ENCODE results near the gene SNCB.

- TF ChIP-seq SIN3A (IDR thresholded peaks at IDR 0.05; ENCODE audit: borderline replicate concordance, low read depth, low read length) (no peak), FOXJ3 (CRISPR knock-in tag; IDR thresholded peaks at IDR 0.05) (no peak), EP300 (IDR thresholded peaks at IDR 0.05; ENCODE audit: borderline replicate concordance in 1 of 2, low read depth in 1 of 2, low read length in 1 of 2) (no peak), CTCF (IDR thresholded peaks at IDR 0.05) (no peak; the same call in 1 of the 2 replicates), GABPA (IDR thresholded peaks at IDR 0.05; ENCODE audit: low read depth) (no peak), USF2 (IDR thresholded peaks at IDR 0.05; ENCODE audit: borderline replicate concordance, low read depth, low read length) (no peak), TCF12 (IDR thresholded peaks at IDR 0.05) (no peak), NFIC (IDR thresholded peaks at IDR 0.05; ENCODE audit: borderline replicate concordance) (no peak)
Observed at GRCh38 chr5:176574297-176574591, 56.1 kb downstream of the SNCB start.
